ENCODE results near the gene NFKBIE. TPM values are rescaled to one million over a fixed set of nuclear protein-coding genes. Genes with fewer than 3 reads are reported as not detected.
A peak's percentile ranks its signal among the peaks of the same experiment; 100 is the strongest.
"Not testable (repeated sequence)": the region's sequence is repeated elsewhere in the genome, so short reads cannot be mapped to it uniquely, and the experiment has no call there.

NFKBIE gene
- polyA plus RNA-seq (ENCODE audit: insufficient read length in 4 of 4), result 10 to 100 TPM in 3 of 4 donors, 1 to 10 TPM in 1; 6.2 to 11.9 (median 10.6) TPM

DNA sequence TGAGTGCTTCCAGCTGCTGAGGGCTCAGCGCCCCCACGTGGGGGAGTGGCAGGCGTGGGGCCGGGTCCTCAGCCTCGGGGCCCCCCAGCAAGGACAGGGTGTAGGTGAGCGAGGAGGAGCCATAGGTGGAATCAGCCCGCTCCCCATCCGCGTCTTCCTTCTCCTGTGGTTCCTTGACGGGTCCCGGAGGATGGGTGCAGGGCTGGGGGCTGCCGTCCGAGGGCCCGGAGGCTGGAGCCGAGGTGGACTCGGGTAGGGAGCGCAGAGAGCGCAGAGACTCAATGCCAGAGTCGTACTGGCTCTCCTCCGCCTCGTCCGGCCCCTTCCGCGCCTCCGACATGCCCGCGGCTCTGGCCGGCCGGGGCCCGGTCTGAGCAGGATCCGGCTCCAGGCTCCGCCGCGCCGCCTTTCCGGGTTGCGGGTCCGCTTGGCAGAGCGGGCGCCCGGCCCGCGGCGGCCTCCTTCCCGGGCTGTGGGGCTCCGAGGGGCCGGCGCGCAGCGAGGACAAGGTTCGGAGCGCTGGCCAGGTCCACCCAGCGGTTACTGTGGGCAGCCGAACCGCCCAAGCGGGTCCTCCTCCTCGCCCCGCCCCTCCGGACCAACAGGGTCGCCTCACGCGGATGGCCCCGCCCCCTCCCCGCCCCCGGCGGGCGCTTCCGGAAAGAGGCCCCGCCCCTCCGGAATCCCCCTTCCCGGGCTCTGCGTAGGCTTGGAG, at the start of gene NFKBIE:
TSS of gene NFKBIE (minus strand) at position 545 of the 715 bp plus-strand sequence. CDS start at position 340, 205 bp downstream.
- DNase-seq (ENCODE audit: low read depth in 4 of 4, low spot score in 3 of 4), result peak in 3 of 4 donors; percentile 83 to 85 (median 84)

- DNase-seq (ENCODE audit: low read depth in 4 of 4, low spot score in 3 of 4), result not testable (repeated sequence)
These were observed 49.3 kb upstream of the NFKBIE start for GRCh38 chr6:44314657-44315056.

DNA sequence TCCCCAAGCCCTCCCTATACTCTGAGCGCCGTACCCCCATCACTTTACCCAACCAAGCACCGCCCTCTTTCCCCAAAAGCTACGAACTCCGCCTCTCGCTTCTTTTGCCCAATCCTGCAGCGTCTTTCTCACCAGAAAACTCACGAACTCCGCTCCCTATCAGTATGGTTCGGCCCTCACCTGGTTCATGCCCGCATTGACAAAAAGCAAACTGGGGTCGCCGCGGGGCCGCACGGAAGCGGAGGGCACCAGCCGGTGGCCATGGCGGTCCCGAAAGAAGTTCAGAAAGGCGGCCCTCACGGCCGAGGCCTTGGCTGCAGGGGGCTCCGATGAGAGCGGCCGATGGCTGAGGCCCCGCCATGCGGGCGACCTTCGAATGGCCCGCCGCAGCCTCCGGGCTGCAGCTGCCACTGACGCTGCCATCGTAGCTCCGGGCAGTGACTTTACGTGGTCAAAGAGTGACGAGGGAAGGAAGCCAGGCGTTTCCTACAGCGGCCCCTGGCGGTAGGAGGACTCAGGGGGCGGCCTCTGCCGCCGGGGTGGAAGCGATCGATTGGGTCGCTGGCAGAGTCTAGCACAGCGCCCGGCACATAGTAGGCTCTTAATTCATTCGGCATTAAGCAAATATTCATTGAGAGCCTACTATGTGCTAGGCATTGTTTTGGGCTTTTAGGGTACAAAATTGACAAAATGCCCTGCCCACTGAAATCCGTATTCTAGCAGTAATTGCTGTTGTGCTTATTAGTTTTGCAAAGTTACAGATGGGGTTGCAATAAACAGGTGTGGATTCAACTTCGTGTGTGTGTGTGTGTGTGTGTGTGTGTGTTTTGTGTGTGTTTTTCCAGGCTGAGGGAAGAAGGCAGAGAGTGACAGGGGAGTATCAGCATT, 47.8 kb upstream of the NFKBIE start, which contains the start of gene AARS2:
TSS of gene AARS2 (minus strand) at position 447 of the 888 bp plus-strand sequence. CDS start at position 423, 24 bp downstream.
- peak; percentile 56 to 77 (median 70) for DNase-seq (ENCODE audit: low read depth in 4 of 4, low spot score in 3 of 4)

GRCh38 chr6:44311767-44312166, 46.4 kb upstream of the NFKBIE start:
- no peak for DNase-seq (ENCODE audit: low read depth in 4 of 4, low spot score in 3 of 4)

DNA sequence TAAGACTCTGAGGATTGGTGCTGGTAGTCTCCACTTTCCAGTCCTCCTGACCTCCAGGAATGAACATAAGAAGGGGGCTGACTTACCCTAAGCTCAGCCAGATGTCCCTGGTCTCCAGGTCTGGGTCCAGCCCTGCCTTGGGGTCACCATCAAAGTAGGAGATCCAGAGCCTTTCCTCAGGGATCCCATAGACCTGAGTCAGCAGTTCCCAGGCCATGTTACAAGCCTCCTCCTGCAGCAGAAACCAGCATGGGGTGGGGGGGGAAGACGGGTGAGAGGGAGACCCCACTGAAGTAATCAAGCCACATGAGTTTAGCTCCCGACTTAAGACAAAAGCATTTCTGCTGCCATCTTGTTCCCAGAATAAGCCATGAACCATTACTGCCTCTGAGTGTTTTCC, 46.0 kb upstream of the NFKBIE start:
- no peak for DNase-seq (ENCODE audit: low read depth in 4 of 4, low spot score in 3 of 4)

GRCh38 chr6:44310241-44310640, 44.9 kb upstream of the NFKBIE start:
- DNase-seq (ENCODE audit: low read depth in 4 of 4, low spot score in 3 of 4), result no peak

GRCh38 chr6:44309631-44310030, 44.3 kb upstream of the NFKBIE start:
- no peak for DNase-seq (ENCODE audit: low read depth in 4 of 4, low spot score in 3 of 4)

DNA sequence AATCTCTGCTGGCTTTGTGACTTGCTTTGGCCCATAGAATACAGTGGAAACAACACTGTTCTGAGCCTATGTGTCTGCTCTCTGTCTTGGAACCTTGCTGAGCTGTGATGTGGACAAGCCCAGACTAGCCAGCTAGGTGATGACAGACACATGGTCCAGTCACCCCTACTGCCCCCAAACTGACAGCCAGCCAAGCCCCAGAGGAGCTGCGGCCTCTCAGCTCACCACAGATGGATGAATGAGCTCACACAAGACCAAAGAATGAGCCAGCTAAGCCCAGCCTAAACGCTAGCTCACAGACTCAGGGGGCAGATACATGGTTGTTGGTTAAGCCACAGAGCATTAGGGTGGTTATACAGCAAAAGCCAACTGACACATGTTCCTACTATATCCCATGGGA, 43.7 kb upstream of the NFKBIE start:
- no peak for DNase-seq (ENCODE audit: low read depth in 4 of 4, low spot score in 3 of 4)

GRCh38 chr6:44307217-44307616, 41.9 kb upstream of the NFKBIE start:
- no peak for DNase-seq (ENCODE audit: low read depth in 4 of 4, low spot score in 3 of 4)

GRCh38 chr6:44306710-44307109, 41.4 kb upstream of the NFKBIE start:
- DNase-seq (ENCODE audit: low read depth in 4 of 4, low spot score in 3 of 4), result no peak

- no peak for DNase-seq (ENCODE audit: low read depth in 4 of 4, low spot score in 3 of 4)
These were observed 39.9 kb upstream of the NFKBIE start for GRCh38 chr6:44305200-44305725.

DNA sequence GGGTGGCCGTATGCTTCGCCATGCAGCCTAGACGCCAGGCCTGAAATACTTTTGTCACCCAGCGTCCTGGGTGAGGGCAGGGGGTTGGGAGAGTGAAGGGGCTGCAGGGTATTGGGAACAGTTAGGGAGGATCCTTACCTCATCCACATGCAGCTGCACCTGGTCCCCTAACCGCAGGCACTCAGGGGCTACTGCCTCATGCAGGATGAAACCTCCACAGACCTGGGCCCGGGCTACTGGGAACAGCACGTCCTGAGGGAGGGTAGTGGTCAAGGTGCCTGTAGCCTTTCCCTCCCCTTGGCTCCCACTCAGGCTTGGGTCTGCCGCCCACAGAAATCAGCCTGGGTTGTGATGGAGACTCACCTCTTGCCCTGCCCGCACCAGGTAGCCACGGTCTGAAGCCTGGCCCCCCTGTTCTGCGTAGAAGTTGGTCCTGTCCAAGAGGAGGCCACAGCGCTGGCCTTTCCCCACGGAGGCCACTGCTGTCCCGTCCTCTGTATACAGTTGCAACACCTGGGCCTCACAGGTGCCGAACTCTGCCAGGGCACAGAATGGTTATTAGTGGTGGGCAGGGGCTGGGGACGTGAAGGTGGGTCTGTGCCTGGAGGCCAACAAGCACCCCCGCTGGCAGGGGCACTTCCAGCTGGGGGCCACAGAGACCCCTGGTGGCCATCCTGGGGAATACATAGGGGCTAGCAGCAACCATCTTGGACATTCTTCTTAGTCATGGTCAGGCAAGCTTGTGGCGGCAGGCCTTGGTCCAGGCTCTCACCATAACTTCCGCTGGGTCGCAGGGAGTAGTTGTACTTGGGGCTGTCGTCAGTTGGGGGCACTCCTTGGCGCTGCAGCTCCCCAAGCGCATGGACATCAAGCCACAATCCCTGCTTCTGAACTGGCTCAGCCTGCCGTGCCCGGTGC, 39.2 kb upstream of the NFKBIE start:
- DNase-seq (ENCODE audit: low read depth in 4 of 4, low spot score in 3 of 4), result no peak

DNA sequence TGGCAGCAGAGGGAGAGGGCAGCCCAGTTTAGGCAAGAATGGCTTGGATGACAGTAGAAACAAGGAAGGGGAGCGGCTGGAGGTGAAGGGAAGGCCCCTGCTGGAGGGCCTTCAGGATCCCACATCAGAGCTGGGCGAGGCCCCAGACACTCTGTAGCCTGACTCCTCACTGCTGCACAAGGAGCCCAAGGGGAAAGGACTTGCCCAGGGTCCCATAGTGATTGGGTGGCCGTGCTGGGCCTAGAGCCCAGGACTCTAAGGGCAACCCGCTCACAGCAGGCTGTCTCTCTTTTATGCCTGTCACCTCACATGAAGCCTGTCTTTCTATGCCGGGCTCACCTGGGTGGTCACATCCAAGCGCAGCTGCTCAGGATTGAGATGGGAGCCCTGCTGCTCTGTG, 38.5 kb upstream of the NFKBIE start:
- DNase-seq (ENCODE audit: low read depth in 4 of 4, low spot score in 3 of 4), result no peak

GRCh38 chr6:44302856-44303255, 37.5 kb upstream of the NFKBIE start:
- DNase-seq (ENCODE audit: low read depth in 4 of 4, low spot score in 3 of 4), result no peak

DNA sequence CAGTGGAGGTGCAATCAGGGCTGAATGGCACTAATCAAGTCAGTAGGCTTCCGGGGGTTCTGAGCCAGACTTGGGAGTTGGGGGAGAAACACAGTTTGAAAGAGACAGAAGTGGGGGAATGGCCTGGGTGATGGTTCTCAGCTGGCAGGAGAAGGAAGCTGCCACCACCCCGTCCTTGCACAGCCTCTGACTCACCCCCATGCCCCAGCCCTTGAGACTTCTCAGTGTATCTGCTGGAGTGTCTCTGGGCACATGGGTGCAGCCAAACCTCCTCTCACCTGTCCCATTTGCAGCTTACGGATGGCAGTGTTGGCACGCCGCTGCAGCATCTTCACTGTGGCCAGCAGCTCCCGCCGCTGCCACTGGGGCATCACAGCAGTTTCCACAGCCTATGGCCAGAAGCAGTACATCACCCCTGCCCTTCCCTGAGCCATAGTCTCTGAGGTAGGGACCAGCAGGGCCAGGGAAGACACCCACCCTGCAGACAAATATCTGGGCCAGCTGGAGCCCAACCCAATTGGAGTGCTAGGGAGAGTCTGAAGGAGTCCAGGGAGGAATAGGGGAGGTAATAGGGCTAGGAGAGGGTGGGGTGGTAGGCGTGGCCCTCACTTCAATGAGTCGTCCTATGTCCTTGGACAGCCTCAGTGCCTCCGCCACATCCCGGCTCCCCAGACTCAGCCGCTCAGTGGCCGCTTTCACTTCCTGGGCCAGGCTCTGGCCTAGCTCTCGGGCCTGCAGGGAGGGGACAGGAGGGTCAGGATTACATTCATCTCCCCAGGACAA, 36.6 kb upstream of the NFKBIE start:
- no peak for DNase-seq (ENCODE audit: low read depth in 4 of 4, low spot score in 3 of 4)

GRCh38 chr6:44301106-44301505, 35.8 kb upstream of the NFKBIE start:
- no peak for DNase-seq (ENCODE audit: low read depth in 4 of 4, low spot score in 3 of 4)

GRCh38 chr6:44300292-44300823, 35.0 kb upstream of the NFKBIE start:
- no peak for DNase-seq (ENCODE audit: low read depth in 4 of 4, low spot score in 3 of 4)

DNA sequence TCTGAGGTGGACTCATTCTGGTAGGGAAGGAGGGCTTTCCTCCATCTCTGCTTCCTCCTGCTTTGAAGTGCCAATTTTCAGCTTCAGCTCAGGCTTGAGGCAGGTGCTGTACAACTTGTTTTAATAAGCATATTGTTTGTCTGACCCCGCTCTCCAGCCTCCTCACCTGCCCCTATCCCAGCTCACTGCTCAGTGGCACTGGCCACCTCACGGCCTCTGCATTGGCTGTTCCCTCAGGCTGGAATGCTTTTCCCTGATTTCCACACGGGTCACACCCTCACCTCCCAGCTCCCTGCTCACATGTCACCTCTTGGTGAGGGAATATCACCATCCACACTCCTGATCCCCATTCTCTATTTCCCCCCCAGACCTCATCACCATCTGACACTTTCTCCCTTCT, 33.5 kb upstream of the NFKBIE start:
- no peak for DNase-seq (ENCODE audit: low read depth in 4 of 4, low spot score in 3 of 4)
